GM23338 (cell line): ENCODE measurements around the gene SBDS. TPM values are rescaled to one million over a fixed set of nuclear protein-coding genes. Genes with fewer than 3 reads are reported as not detected.
A peak's percentile ranks its signal among the peaks of the same experiment; 100 is the strongest.
"Not testable (repeated sequence)": the region's sequence is repeated elsewhere in the genome, so short reads cannot be mapped to it uniquely, and the experiment has no call there.

Experiments used
- ATAC-seq: fragments of 200-7000 bp; cut with Tn5 transposase; 3 replicates; pipeline ENCODE4 v1.9.1; 2020
- DNase-seq: peaks from one replicate; pipeline ENCODE4 v3.0.0-alpha.2; 2015; ENCODE audit warnings: low spot score
- H2AFZ ChIP-seq: fragments of 200-600 bp; sonication (generic); 2 replicates; pipeline ENCODE4 v1.8.0; 2016; ENCODE audit warnings: antibody characterized with exemption, mild to moderate bottlenecking, moderate library complexity
- H3F3A ChIP-seq: fragments of 200-600 bp; sonication (generic); replicated peaks from 2 replicates; pipeline ENCODE4 v1.8.0; 2017; ENCODE audit warnings: antibody characterized with exemption, mixed run types, low read depth
- H3K27ac ChIP-seq: fragments of 200-600 bp; sonication (generic); 2 replicates; pipeline ENCODE4 v1.6.1; 2016; ENCODE audit warnings: low read depth
- H3K27me3 ChIP-seq: fragments of 200-600 bp; sonication (generic); 2 replicates; pipeline ENCODE4 v1.8.0; 2016; ENCODE audit warnings: mild to moderate bottlenecking, mixed run types, moderate library complexity; ENCODE audit not compliant: insufficient read depth
- H3K36me3 ChIP-seq: fragments of 200-600 bp; sonication (generic); 2 replicates; pipeline ENCODE4 v1.8.0; 2016; ENCODE audit warnings: mild to moderate bottlenecking; ENCODE audit not compliant: insufficient read depth
- H3K4me1 ChIP-seq: fragments of 200-600 bp; sonication (generic); 2 replicates; pipeline ENCODE4 v1.8.0; 2016; ENCODE audit warnings: mild to moderate bottlenecking, moderate library complexity; ENCODE audit not compliant: insufficient read depth
- H3K4me2 ChIP-seq: fragments of 200-600 bp; sonication (generic); 2 replicates; pipeline ENCODE4 v1.7.1; 2017; ENCODE audit warnings: mixed run types
- H3K4me3 ChIP-seq: fragments of 200-600 bp; sonication (generic); 2 replicates; pipeline ENCODE4 v1.6.1; 2016; ENCODE audit warnings: mixed run types
- H3K79me2 ChIP-seq: fragments of 200-600 bp; sonication (generic); replicated peaks from 2 replicates; pipeline ENCODE4 v1.8.0; 2017; ENCODE audit warnings: mild to moderate bottlenecking; ENCODE audit not compliant: insufficient read depth
- H3K9me2 ChIP-seq: fragments of 200-600 bp; sonication (generic); 2 replicates; pipeline ENCODE4 v1.8.0; 2017; ENCODE audit not compliant: insufficient read depth
- H4K20me1 ChIP-seq: fragments of 200-600 bp; sonication (generic); replicated peaks from 2 replicates; pipeline ENCODE4 v1.8.0; 2017; ENCODE audit warnings: mild to moderate bottlenecking; ENCODE audit not compliant: insufficient read depth
- H3K27ac Mint-ChIP-seq: 2 replicates; pipeline ENCODE4 v1.8.0; 2020; ENCODE audit warnings: inconsistent platforms, mild to moderate bottlenecking, moderate library complexity, mixed read lengths
- H3K27me3 Mint-ChIP-seq: 3 replicates; pipeline ENCODE4 v1.8.0; 2022; ENCODE audit warnings: low read depth, mild to moderate bottlenecking, moderate library complexity, mixed read lengths, inconsistent platforms; ENCODE audit not compliant: insufficient read depth, poor library complexity
- H3K36me3 Mint-ChIP-seq: 3 replicates; pipeline ENCODE4 v1.8.0; 2021; ENCODE audit warnings: low read depth, mild to moderate bottlenecking, inconsistent platforms, moderate library complexity, mixed read lengths
- H3K4me1 Mint-ChIP-seq: 3 replicates; pipeline ENCODE4 v1.8.0; 2020; ENCODE audit warnings: mild to moderate bottlenecking, inconsistent platforms, mixed read lengths
- H3K4me3 Mint-ChIP-seq: 3 replicates; pipeline ENCODE4 v1.8.0; 2021; ENCODE audit warnings: moderate library complexity, mild to moderate bottlenecking, inconsistent platforms, mixed read lengths
- H3K9me3 Mint-ChIP-seq: 3 replicates; pipeline ENCODE4 v1.8.0; 2020; ENCODE audit warnings: moderate library complexity, mild to moderate bottlenecking, inconsistent platforms, mixed read lengths
- NANOG ChIP-seq: IDR thresholded peaks from 2 replicates; pipeline ENCODE4 v1.6.1; 2016; ENCODE audit warnings: antibody characterized with exemption, borderline replicate concordance
- POLR2AphosphoS5 ChIP-seq: IDR thresholded peaks from 2 replicates; pipeline ENCODE4 v1.6.1; 2016; ENCODE audit warnings: antibody characterized with exemption, low read depth
- REST ChIP-seq: IDR thresholded peaks from one replicate; pipeline ENCODE4 v1.6.1; 2018; ENCODE audit warnings: antibody characterized with exemption; ENCODE audit not compliant: unreplicated experiment
- ZNF114 ChIP-seq: fragments of 250-450 bp; sonication (Bioruptor Pico); IDR thresholded peaks from 2 replicates; pipeline ENCODE4 v1.5.0; 2020; ENCODE audit warnings: mild to moderate bottlenecking, moderate library complexity
- ZNF331 ChIP-seq: fragments of 250-450 bp; sonication (Bioruptor Pico); IDR thresholded peaks from 2 replicates; pipeline ENCODE4 v1.5.0; 2020; ENCODE audit warnings: low read depth, mild to moderate bottlenecking, moderate library complexity
- polyA plus RNA-seq: library from polyadenylated mRNA; unstranded; fragments of >200 nt; fragmentation: Nextera tagmentation; extraction: Ambion mirVana; gene quantifications from 2 replicates; pipeline ENCODE4 v1.2.1, GENCODE V29; 2016
- total RNA-seq: library from RNA; depleted of rRNA; stranded (reverse); fragments of >200 nt; shearing (Covaris generic); gene quantifications from 2 replicates; pipeline ENCODE4 v1.2.3, GENCODE V29; 2014

SBDS gene
- total and polyA plus RNA-seq, 2 experiments from 2014 or later = 20.5 to 34.4 TPM

DNA sequence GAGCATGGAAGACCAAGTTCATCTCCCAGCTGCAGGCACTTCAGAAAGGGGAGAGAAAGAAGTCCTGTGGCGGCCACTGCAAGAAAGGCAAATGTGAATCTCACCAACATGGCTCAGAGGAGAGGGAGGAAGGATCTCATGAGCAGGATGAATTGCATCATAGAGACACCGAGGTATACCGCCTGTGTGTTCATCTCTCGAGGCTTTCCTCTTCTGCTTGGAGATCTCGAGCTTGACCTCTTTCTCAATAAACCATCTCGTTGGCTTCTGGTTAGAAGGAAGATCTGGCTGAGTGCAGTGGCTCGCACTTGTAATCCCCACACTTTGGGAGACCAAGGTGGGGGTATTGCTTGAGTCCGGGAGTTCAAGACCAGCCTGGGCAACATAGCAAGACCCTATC, 22.6 kb upstream of the SBDS start:
- peaks cover 67% of the 10 kb centered on the region for H3K36me3 Mint-ChIP-seq
- not testable (repeated sequence) for H3K9me3 Mint-ChIP-seq, H3K4me1 ChIP-seq, DNase-seq, H3K27ac ChIP-seq, H3K9me2 ChIP-seq, H3K27me3 Mint-ChIP-seq, H3K27me3 ChIP-seq, H3K4me3 Mint-ChIP-seq, ATAC-seq, H3K4me1 Mint-ChIP-seq, H3K4me3 ChIP-seq, H3F3A ChIP-seq, H3K4me2 ChIP-seq, H3K79me2 ChIP-seq, H2AFZ ChIP-seq, H3K27ac Mint-ChIP-seq
- Histone ChIP-seq H4K20me1 (peaks cover 11% of the 10 kb centered on the region; the same call in 1 of the 2 replicates), H3K36me3 (peaks cover 27% of the 10 kb centered on the region)

- H3F3A ChIP-seq, H3K4me1 ChIP-seq, H4K20me1 ChIP-seq, H3K27me3 ChIP-seq, ATAC-seq, H2AFZ ChIP-seq, DNase-seq, H3K9me2 ChIP-seq, H3K9me3 Mint-ChIP-seq, H3K27ac Mint-ChIP-seq, H3K4me3 ChIP-seq, H3K27ac ChIP-seq, H3K4me2 ChIP-seq, H3K4me3 Mint-ChIP-seq, H3K4me1 Mint-ChIP-seq, H3K27me3 Mint-ChIP-seq, H3K79me2 ChIP-seq: not testable (repeated sequence)
- peaks cover 58% of the 10 kb centered on the region for H3K36me3 Mint-ChIP-seq
- peaks cover 13% of the 10 kb centered on the region; the same call in 1 of the 2 replicates for H3K36me3 ChIP-seq
Measured at GRCh38 chr7:67014076-67014622, 18.8 kb upstream of the SBDS start.

DNA sequence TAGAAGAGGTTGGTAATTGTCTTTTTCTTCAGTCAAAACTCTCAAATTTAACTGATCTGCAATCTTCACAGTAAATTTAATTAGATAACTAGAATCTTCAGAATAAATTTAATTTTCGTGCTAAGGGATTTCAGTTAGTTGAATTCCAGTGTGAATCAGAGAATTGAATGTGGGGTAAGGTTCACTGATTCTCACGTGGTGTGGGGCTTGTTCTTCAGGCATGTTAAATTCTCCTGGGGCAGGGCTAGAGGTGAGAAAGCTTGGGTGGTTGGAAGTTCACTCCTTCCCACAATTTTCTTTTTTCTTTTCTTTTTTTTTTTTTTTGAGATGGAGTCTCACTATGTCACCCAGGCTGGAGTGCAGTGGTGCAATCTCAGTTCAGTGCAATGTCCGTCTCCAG, 14.3 kb upstream of the SBDS start:
- not testable (repeated sequence) for H3K27me3 Mint-ChIP-seq, H3F3A ChIP-seq, H4K20me1 ChIP-seq, H3K9me2 ChIP-seq, H3K9me3 Mint-ChIP-seq, H3K4me3 ChIP-seq, H2AFZ ChIP-seq, ATAC-seq, H3K27ac Mint-ChIP-seq, H3K4me1 ChIP-seq, H3K4me1 Mint-ChIP-seq, DNase-seq, H3K27me3 ChIP-seq, H3K79me2 ChIP-seq, H3K27ac ChIP-seq, H3K4me3 Mint-ChIP-seq, H3K36me3 ChIP-seq, H3K4me2 ChIP-seq
- peaks cover 63% of the 10 kb centered on the region for H3K36me3 Mint-ChIP-seq

GRCh38 chr7:67008260-67008659, 12.9 kb upstream of the SBDS start:
- no peak overlapping the region for H3K4me2 ChIP-seq
- H3K4me1 Mint-ChIP-seq = peaks cover 7% of the 10 kb centered on the region
- H2AFZ ChIP-seq = no peak overlapping the region
- H3K27ac Mint-ChIP-seq = peak overlapping the region; percentile 60; the same call in 1 of the 2 replicates
- H3F3A ChIP-seq = no peaks in the 10 kb centered on the region
- ATAC-seq (no peak; the same call in 2 of the 3 replicates), DNase-seq (no peak)
- H3K36me3 ChIP-seq = 0 out of 2 replicates have a peak, but pooled peaks cover 4% of the 10 kb centered on the region
- H3K36me3 Mint-ChIP-seq = peaks cover 58% of the 10 kb centered on the region
- H3K9me2 ChIP-seq = no peaks in the 10 kb centered on the region
- peaks cover 6% of the 10 kb centered on the region; the same call in 1 of the 2 replicates for H3K4me1 ChIP-seq
- no peaks in the 10 kb centered on the region for H3K9me3 Mint-ChIP-seq
- peaks cover 11% of the 10 kb centered on the region for H3K79me2 ChIP-seq
- H3K27ac ChIP-seq = no peak overlapping the region
- no peaks in the 10 kb centered on the region for H3K27me3 ChIP-seq
- H3K27me3 Mint-ChIP-seq = no peaks in the 10 kb centered on the region
- H3K4me3 Mint-ChIP-seq = no peak overlapping the region
- H4K20me1 ChIP-seq = no peaks in the 10 kb centered on the region
- H3K4me3 ChIP-seq = no peak overlapping the region
- no peak for TF ChIP-seq REST
- no peak for TF ChIP-seq ZNF114
- no peak for TF ChIP-seq ZNF331 (CRISPR knock-in tag)
- TF ChIP-seq NANOG = no peak
- TF ChIP-seq POLR2AphosphoS5 = no peak
